Measurements from ENCODE around the gene LAMA5.

LAMA5 gene

DNA sequence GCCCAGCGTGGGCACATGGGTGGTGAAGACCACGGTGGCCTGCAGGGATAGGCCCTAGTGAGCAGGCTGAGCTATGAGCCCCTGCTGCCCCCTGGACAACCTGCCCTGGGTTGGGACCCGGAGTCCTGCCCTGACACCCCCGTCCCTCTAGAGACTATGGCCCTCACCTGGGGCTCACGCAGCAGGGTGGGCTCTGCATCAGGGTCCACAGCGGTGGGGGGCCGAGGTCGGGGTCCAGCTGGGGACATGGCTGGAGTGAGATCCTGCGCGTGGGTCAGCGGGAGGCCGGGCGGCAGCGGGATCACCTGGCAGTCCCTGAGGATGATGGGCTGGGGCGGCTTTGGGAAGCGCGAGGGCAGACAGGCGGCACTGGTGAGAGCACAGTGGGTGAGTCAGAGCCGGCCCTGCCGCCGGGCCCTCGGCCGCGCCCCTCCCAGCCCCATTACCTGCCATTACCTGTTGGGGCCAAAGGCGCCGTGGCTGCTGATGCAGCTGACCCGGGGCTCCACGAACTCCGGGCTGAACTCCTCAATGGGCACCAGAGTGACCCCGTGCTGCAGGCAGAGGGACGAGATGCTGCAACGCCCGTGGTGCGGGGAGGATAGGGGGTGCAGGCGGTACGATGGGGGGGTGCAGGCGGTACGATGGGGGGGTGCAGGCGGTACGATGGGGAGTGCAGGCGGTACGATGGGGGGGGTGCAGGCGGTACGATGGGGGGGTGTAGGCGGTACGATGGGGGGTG lies 36.4 kb downstream of the LAMA5 start:
- no peak for DNase-seq (ENCODE audit: low read depth in 3 of 3)

- DNase-seq (ENCODE audit: low read depth in 3 of 3), result no peak
Measured at GRCh38 chr20:62329389-62330377, 37.4 kb downstream of the LAMA5 start.

- no peak for DNase-seq (ENCODE audit: low read depth in 3 of 3)
Measured at GRCh38 chr20:62328684-62329388, 38.3 kb downstream of the LAMA5 start.

DNA sequence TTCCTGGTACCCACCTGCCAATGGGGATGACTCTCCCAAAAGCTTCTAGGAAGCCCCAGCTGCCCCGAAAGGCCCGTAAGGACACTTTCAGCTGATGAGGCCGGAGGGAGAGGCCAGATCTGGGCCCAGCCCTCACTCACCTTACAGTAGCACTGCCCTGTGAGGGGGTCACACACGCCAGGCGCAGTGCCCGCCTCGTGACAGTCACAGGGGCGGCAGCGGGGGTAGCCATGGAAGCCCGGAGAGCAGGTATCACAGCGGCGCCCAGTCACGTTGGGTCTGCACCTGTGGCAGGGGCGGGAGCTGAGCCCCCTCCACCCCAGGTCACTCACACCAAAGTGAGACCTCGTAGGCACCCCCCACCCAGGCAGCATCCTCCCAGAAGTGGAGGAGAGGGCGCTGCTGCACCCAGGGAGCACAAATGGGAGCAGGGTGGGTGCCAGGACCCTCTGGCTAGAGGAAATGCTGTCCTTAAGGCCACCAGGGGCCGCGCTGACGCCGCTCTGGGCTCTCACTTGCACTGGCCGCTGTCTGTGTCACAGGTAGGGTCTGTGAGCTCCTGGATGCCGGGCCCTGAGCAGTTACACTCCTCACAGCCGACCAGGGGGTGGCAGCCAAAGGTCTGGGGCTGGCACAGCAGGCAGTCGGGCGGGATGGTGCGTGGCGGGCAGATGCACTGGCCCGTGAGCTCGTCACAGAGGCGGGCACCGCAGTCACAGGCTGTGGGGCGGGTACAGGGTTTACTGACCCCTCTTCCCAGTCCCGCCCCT lies 39.2 kb downstream of the LAMA5 start:
- DNase-seq (ENCODE audit: low read depth in 3 of 3), result no peak

GRCh38 chr20:62326959-62327725 lies 40.0 kb downstream of the LAMA5 start:
- no peak for DNase-seq (ENCODE audit: low read depth in 3 of 3)

- no peak for DNase-seq (ENCODE audit: low read depth in 3 of 3)
Measured at GRCh38 chr20:62326559-62326958, 40.6 kb downstream of the LAMA5 start.

- no peak for DNase-seq (ENCODE audit: low read depth in 3 of 3)
Measured at GRCh38 chr20:62325172-62325905, 41.8 kb downstream of the LAMA5 start.

DNA sequence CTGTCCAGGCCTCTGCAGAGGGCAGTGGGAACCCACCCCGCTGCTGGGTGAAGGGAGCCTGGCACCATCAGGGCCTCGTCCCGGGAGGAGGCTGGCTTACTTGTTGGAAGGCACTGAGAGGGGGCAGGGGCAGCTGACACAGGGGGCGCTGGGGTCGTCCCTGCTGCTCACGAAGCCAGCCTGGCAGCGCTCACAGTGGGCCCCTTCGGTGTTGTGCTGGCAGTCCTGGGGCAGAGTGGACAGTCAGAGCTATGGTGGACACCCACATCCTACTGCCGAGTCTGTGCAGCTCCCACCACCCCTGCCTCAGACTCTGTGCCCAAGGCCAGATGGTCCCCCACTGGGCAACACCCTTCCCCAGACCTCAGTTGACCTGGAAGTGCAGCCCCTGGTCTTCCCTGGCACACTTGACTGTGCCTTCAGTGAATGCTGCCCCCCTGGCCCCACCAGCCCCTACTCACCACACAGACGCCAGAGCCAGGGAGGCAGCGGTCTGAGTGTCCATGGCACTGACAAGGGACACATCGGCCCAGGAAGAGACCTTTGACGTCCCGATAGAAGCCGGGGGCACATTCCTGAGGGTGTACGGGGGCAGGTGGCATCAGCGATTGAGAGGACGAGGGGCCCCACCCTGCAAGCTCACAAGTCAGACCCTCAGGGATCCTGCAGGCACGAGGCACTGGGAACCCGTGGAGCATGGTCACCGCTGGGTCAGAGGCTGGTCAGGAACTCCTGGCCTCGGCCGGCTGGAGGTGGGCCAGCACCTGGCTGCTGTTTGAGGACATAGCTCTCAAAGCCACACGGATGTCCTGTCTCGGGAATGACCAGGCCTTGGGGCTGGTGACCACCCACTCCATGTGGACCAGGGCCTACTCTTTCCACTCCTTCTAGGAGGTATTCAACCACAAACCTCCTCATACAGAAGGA lies 42.9 kb downstream of the LAMA5 start:
- DNase-seq (ENCODE audit: low read depth in 3 of 3), result no peak

DNA sequence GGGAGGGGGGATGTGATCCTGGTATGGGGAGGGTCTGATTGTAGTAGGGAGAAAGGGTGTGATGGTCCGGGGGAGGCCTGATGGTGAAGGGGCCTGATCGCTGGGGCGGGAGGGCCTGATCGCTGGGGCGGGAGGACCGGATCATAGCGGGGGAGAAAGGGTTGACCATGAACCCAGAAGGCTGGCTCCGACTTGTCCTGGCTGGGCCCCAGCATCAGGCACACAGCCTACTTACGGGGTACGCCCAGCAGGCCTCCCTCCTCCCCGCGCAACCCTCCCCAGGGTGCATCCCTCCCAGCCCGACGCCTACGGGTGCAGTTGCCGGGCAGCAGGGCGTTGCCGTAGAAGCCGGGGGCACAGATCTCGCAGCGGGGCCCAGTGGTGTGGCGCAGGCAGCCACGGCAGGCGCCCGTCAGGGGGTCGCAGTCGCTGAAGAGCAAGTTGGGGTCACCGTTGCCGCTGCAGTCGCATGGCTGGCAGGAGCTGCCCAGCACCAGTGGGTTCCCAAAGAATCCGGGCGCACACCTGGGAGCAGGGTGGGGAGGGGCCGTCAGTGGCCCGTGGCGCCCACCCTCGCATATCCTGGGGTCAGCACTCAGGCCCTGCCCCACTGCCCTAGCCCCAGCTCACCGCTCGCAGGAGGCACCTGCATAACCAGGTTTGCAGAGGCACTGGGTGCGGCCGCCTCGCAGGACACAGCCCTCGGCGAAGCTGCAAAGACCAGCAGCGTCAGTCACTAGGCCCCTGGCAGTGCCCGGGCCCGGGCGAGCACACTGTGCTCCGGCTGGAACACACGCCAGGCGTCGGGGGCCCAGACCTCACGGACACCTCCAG lies 43.7 kb downstream of the LAMA5 start:
- no peak for DNase-seq (ENCODE audit: low read depth in 3 of 3)

GRCh38 chr20:62322492-62323041 lies 44.5 kb downstream of the LAMA5 start:
- DNase-seq (ENCODE audit: low read depth in 3 of 3), result no peak

- DNase-seq (ENCODE audit: low read depth in 3 of 3), result no peak
Measured at GRCh38 chr20:62321975-62322374, 45.1 kb downstream of the LAMA5 start.

DNA sequence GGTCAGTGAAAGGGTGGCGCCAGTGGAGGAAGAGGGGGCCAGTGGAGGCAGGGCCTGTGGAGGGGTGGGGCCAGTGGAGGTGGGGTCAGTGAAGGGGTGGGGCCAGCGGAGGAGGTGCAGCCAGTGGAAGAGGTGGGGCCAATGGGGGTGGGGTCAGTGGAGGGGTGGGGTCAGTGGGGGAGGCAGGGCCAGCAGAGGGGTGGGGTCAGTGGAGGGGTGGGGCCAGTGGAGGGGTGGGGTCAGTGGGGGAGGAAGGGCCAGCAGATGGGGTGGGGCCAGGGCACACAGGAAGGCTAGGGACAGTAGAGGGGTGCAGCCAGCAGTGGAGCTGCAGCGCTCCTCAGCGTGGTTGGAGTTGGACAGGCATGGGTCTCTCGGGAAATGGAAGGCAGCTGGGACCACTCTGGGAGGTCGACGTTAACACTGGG lies 45.6 kb downstream of the LAMA5 start:
- peak in 1 of 3 experiments; percentile 31 for DNase-seq (ENCODE audit: low read depth in 3 of 3)

DNA sequence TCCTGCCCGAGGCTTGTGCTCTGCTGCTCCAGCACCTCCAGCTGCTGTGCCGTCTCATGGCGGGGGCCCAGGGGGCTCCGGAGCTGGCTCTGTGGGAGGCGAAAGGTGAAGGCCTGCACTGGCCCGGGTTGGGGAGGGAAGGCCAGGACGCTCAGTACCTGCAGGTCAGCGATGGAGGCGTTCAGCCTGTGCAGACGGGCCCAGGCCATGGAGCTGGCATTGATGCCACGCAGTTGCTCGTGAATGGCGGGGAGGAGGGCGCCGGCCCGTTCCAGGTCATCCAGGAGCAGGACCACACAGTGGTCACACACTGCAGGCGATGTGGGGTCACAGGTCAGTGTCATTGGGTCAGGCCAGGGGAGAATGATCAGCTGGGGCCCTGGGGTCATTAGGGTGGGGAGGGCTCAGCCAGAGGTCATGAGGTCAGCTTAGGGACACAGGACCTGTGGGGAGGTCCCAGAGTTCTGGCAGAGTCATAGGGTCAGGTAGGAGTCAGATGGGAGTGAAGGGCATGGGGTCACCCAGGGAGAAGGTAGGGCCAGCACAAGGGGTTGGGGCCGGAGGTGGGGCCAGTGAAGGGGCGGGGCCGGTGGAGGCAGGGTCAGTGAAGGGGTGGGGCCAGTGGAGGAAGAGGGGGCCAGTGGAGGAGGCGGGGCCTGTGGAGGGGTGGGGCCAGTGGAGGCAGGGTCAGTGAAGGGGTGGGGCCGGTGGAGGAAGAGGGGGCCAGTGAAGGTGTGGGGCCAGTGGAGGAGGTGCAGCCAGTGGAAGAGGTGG lies 46.3 kb downstream of the LAMA5 start:
- DNase-seq (ENCODE audit: low read depth in 3 of 3), result no peak

DNA sequence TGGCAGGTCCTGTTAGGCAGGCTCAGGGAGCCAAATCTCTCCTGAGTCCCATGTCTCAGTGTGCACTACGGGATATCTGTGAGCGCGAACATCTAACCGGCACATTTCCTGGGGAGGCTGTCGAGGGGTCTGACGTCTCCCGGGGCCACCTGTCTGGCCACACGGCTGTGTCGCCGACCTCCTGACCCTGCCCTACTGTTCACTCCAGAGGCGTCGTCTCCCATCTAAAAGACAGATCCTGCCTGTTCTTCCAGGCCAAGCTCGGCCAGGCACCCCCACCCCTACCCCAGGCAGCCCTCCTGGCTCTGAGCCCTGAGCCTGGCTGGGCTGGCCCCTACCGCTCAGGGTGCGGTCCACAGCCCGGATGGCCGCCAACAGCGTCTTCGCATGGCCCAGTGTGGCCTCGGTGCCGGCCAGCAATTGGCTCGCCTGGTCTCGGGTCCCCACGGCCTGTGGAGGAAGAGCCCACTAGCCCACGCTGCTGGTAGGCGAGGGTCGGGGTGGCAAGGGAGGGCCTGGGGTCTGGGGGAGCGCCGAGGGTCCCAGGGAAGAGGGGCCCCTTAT lies 47.7 kb downstream of the LAMA5 start:
- no peak for DNase-seq (ENCODE audit: low read depth in 3 of 3)

DNA sequence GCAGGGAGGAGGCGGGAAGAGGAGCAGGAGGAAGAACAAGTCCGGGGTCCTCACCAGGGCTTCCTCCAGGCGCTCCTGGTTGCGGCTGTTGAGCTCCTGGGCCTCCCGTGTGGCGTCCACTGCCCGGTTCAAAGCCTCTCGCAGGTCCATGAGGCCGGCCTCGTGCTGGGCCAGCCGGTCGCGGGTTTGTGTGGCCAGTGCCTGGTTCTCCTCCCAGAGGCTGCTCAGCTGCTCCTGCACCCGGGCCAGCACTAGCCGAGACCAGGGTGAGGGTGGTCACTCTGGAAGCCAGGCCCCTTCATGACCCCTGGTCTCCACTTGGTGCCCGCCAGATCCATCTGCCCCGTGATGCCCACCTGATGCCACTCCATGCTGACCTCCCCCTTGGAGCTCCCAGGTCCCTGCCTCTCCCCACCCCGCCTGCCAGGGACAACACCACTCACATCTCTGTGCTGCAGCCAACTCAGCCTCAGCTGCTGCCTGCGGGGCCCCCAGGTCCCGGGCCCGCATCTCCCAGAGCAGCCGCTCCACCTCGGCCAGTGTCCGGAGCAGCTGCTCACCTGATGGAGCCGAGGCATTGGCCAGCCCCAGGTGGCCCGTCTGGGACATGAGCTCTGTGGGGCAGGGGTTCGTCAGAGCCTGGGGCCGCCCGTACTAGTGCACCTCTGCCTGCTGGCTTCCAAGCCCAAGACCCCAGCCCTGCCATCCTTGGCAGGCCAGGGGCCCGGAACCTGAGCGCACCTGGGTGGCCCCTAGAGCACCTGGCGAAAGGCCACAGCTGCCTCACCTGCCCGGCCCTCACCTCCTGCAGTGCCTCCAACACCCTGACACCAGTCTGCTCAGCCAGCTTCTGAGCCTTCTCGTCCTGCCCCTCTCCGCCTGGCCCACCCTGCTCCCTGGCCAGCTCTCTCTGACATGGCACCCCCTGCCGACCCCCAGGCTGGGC lies 48.4 kb downstream of the LAMA5 start:
- DNase-seq (ENCODE audit: low read depth in 3 of 3), result no peak
